Nephron progenitor cell (in vitro differentiated cells): ENCODE data around the gene SLC27A1.
"Not testable (repeated sequence)": the region's sequence is repeated elsewhere in the genome, so short reads cannot be mapped to it uniquely, and the experiment has no call there.

Source experiments
- DNase-seq: peaks from one replicate; pipeline ENCODE4 v3.0.0; 2021
- H3K27ac Mint-ChIP-seq: 2 replicates; pipeline ENCODE4 v1.8.0; 2021; ENCODE audit warnings: mild to moderate bottlenecking, moderate library complexity, mixed read lengths
- H3K27me3 Mint-ChIP-seq: 2 replicates; pipeline ENCODE4 v1.8.0; 2021; ENCODE audit warnings: mild to moderate bottlenecking, low read depth, mixed read lengths; ENCODE audit not compliant: poor library complexity
- H3K36me3 Mint-ChIP-seq: 2 replicates; pipeline ENCODE4 v1.8.0; 2021; ENCODE audit warnings: low read depth, mixed read lengths
- H3K4me1 Mint-ChIP-seq: 2 replicates; pipeline ENCODE4 v1.8.0; 2021; ENCODE audit warnings: mixed read lengths
- H3K4me3 Mint-ChIP-seq: 2 replicates; pipeline ENCODE4 v1.8.0; 2021; ENCODE audit warnings: mild to moderate bottlenecking, moderate library complexity, mixed read lengths
- H3K9me3 Mint-ChIP-seq: 2 replicates; pipeline ENCODE4 v1.8.0; 2021; ENCODE audit warnings: mild to moderate bottlenecking, moderate library complexity, mixed read lengths
- TF ChIP-seq, protein P1 (sequence below): fragments of 200-600 bp; sonication (generic); IDR thresholded peaks from 2 replicates; pipeline ENCODE4 v1.5.0; 2021; ENCODE audit warnings: antibody characterized with exemption

SLC27A1 gene

DNA sequence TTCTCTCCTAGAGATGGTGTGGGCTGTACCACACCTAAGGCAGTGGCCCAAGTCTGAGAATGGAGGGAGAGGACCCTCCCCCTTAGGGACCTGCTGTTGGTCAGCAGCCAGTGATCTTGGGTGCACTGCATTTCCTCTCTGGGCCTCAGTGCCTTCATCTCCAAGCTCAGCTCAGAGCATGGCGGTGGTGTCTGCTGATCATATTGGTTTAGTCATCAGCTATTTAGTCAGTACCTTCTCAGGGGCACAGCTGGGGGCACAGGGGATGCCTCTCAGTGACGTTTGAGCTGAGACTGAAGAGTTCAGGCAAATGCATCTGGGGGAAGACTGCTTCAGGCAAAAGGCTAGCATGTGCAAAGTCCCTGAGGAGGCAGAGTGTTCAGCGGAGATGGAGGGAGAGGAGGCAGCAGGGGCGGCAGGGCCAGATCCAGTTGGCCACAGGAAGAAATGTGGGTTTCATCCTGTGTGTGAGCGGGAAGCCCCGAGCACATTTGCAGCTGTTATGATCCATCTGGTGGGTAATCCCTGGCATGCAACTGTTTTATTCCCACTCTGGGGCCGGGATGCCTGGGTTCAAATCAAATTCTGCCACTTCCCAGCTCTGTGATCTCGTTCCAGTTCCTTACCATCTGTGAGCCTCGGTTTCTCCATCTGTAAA, 25.4 kb downstream of the SLC27A1 start:
- Mint-ChIP-seq H3K36me3 (peaks cover 6% of the 10 kb centered on the region), H3K4me1 (peaks cover 34% of the 10 kb centered on the region), H3K9me3 (no peaks in the 10 kb centered on the region), H3K4me3 (no peak overlapping the region), H3K27ac (no peak overlapping the region), H3K27me3 (peaks cover 6% of the 10 kb centered on the region)
- TF ChIP-seq, protein P1, sequence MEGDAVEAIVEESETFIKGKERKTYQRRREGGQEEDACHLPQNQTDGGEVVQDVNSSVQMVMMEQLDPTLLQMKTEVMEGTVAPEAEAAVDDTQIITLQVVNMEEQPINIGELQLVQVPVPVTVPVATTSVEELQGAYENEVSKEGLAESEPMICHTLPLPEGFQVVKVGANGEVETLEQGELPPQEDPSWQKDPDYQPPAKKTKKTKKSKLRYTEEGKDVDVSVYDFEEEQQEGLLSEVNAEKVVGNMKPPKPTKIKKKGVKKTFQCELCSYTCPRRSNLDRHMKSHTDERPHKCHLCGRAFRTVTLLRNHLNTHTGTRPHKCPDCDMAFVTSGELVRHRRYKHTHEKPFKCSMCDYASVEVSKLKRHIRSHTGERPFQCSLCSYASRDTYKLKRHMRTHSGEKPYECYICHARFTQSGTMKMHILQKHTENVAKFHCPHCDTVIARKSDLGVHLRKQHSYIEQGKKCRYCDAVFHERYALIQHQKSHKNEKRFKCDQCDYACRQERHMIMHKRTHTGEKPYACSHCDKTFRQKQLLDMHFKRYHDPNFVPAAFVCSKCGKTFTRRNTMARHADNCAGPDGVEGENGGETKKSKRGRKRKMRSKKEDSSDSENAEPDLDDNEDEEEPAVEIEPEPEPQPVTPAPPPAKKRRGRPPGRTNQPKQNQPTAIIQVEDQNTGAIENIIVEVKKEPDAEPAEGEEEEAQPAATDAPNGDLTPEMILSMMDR: no peak
- no peak for DNase-seq

DNA sequence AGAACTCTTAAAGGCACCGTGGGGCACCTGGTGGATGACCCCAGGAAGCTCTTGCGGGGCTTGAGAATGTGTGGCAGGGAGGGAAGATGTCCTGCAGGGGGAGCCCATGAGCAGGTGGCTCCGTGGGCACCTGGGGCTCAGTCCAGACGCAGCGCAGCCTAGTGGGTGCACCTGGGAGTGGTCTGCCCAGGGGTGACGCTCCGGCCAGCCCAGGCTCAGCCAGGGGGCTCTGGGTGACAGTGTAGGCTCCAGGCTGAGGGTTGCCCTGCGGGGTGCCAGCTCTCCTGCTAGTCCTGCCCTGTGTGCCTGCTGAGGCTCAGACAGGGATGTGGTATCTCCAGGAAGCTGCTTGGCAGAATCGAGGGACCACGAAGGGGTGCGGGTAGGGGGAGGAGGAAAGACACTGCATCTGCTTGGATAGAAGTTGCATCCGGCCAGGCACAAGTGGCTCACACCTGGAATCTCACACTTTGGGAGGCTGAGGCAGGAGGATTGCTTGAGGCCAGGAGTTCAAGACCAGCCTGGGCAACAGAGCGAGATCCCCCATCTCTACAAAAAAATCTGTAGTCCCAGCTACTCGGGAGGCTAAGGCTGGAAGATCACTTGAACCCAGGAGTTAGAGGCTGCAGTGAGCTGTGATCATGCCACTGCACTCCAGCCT, 26.1 kb downstream of the SLC27A1 start:
- Mint-ChIP-seq H3K27me3 (peaks cover 6% of the 10 kb centered on the region), H3K4me1 (peaks cover 34% of the 10 kb centered on the region), H3K36me3 (peaks cover 6% of the 10 kb centered on the region), H3K4me3 (no peak overlapping the region), H3K9me3 (no peaks in the 10 kb centered on the region), H3K27ac (no peak overlapping the region)
- DNase-seq: peak; percentile 77
- TF ChIP-seq, protein P1: peak; percentile 80

GRCh38 chr19:17497149-17497798, 26.9 kb downstream of the SLC27A1 start:
- H3K9me3 Mint-ChIP-seq: no peaks in the 10 kb centered on the region
- peaks cover 34% of the 10 kb centered on the region for H3K4me1 Mint-ChIP-seq
- TF ChIP-seq, protein P1: no peak
- H3K4me3 Mint-ChIP-seq: no peak overlapping the region
- H3K36me3 Mint-ChIP-seq: peaks cover under 1% of the 10 kb centered on the region
- no peak overlapping the region for H3K27ac Mint-ChIP-seq
- no peak for DNase-seq
- H3K27me3 Mint-ChIP-seq: peaks cover 6% of the 10 kb centered on the region

DNA sequence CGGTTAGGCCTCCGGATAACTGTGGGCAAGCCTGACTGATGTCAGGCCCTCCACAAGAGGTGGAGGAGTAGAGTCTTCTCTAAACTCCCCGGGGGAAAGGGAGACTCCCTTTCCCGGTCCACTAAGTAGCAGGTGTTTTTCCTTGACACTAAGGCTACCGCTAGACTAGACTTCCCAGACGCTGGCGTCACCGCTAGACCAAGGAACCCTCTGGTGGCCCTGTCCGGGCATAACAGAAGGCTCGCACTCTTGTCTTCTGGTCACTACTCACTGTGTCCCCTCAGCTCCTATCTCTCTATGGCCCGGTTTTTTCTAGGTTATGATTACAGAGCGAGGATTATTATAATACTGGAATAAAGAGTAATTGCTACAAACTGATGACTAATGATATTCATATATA, 28.7 kb downstream of the SLC27A1 start:
- H3K27me3 Mint-ChIP-seq, H3K36me3 Mint-ChIP-seq, H3K4me3 Mint-ChIP-seq, H3K9me3 Mint-ChIP-seq: not testable (repeated sequence)
- Mint-ChIP-seq H3K27ac (peak overlapping the region; percentile 84), H3K4me1 (peaks cover 34% of the 10 kb centered on the region)
- TF ChIP-seq, protein P1: peak; percentile 38
- DNase-seq: peak; percentile 47

- peaks cover 6% of the 10 kb centered on the region for H3K36me3 Mint-ChIP-seq
- TF ChIP-seq, protein P1: no peak
- no peak overlapping the region for H3K4me3 Mint-ChIP-seq
- peak overlapping the region; percentile 5 for H3K27ac Mint-ChIP-seq
- H3K27me3 Mint-ChIP-seq: peaks cover 7% of the 10 kb centered on the region
- DNase-seq: no peak
- no peaks in the 10 kb centered on the region for H3K9me3 Mint-ChIP-seq
- peaks cover 34% of the 10 kb centered on the region for H3K4me1 Mint-ChIP-seq
These were observed 29.5 kb downstream of the SLC27A1 start for GRCh38 chr19:17499648-17500446.
